ENCODE data around the gene SNAP91.

GRCh38 chr6:83636800-83637199 is 72.1 kb downstream of the SNAP91 start:
- TF ChIP-seq, protein P1, sequence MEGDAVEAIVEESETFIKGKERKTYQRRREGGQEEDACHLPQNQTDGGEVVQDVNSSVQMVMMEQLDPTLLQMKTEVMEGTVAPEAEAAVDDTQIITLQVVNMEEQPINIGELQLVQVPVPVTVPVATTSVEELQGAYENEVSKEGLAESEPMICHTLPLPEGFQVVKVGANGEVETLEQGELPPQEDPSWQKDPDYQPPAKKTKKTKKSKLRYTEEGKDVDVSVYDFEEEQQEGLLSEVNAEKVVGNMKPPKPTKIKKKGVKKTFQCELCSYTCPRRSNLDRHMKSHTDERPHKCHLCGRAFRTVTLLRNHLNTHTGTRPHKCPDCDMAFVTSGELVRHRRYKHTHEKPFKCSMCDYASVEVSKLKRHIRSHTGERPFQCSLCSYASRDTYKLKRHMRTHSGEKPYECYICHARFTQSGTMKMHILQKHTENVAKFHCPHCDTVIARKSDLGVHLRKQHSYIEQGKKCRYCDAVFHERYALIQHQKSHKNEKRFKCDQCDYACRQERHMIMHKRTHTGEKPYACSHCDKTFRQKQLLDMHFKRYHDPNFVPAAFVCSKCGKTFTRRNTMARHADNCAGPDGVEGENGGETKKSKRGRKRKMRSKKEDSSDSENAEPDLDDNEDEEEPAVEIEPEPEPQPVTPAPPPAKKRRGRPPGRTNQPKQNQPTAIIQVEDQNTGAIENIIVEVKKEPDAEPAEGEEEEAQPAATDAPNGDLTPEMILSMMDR (IDR thresholded peaks at IDR 0.05): no peak
- no peak for TF ChIP-seq EZH2 (IDR thresholded peaks at IDR 0.05; ENCODE audit: borderline replicate concordance, insufficient read depth, low read depth, low read length, poor library complexity, severe bottlenecking)
